Measurements from ENCODE around the gene MYLK. TPM values are rescaled to one million over a fixed set of nuclear protein-coding genes. Genes with fewer than 3 reads are reported as not detected.

MYLK gene
- total RNA-seq, 4 donors from 2014 or later, result 420 to 1,252 (median 768) TPM

GRCh38 chr3:123878807-123879206 lies 5.3 kb downstream of the MYLK start:
- Histone ChIP-seq H3K27ac (no peak overlapping the region), H3K9me3 (no peaks in the 10 kb centered on the region), H3K27me3 (no peaks in the 10 kb centered on the region), H3K4me3 (no peak overlapping the region), H3K36me3 (no peaks in the 10 kb centered on the region), H3K4me1 (no peaks in the 10 kb centered on the region)
- TF ChIP-seq POLR2A (IDR thresholded peaks at IDR 0.05) (no peak), CTCF (IDR thresholded peaks at IDR 0.05) (no peak)
- no peak for DNase-seq
- intact Hi-C loops (cut with DNase I; ENCODE audit: low total_unique reads), result no loop called here

- Histone ChIP-seq H3K4me3 (no peak overlapping the region), H3K36me3 (no peaks in the 10 kb centered on the region), H3K27me3 (no peaks in the 10 kb centered on the region), H3K27ac (no peak overlapping the region), H3K4me1 (no peaks in the 10 kb centered on the region), H3K9me3 (no peaks in the 10 kb centered on the region)
- intact Hi-C loops (cut with DNase I; ENCODE audit: low total_unique reads), result no loop called here
- DNase-seq, result no peak
- TF ChIP-seq CTCF (IDR thresholded peaks at IDR 0.05) (no peak), POLR2A (IDR thresholded peaks at IDR 0.05) (no peak)
Measured at GRCh38 chr3:123877965-123878364, 6.2 kb downstream of the MYLK start.

DNA sequence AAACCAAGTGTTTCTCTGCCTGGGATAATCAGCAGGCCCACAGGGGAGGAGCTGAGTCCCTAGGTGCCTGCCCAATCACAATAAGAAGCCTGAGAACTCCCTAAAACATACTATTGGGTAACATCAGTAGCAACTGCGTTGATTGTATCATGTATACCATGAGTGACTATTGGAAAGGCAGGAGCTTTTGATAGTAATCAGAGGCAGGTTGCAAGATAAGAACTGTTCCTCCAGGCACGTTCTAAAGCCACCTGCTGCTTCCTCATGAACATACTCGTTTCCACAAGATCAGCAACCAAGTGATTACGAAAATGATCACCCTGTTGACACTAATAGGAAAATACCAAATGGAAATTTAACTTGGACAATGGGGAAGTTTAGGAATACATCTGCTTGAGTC lies 6.7 kb downstream of the MYLK start:
- H3K4me3 ChIP-seq, result no peak overlapping the region
- no peaks in the 10 kb centered on the region for H3K27me3 ChIP-seq
- H3K9me3 ChIP-seq, result no peaks in the 10 kb centered on the region
- no peaks in the 10 kb centered on the region for H3K4me1 ChIP-seq
- intact Hi-C loops (cut with DNase I; ENCODE audit: low total_unique reads), result no loop called here
- no peak overlapping the region for H3K27ac ChIP-seq
- no peaks in the 10 kb centered on the region for H3K36me3 ChIP-seq
- TF ChIP-seq POLR2A (IDR thresholded peaks at IDR 0.05) (no peak), CTCF (IDR thresholded peaks at IDR 0.05) (no peak)
- no peak for DNase-seq

DNA sequence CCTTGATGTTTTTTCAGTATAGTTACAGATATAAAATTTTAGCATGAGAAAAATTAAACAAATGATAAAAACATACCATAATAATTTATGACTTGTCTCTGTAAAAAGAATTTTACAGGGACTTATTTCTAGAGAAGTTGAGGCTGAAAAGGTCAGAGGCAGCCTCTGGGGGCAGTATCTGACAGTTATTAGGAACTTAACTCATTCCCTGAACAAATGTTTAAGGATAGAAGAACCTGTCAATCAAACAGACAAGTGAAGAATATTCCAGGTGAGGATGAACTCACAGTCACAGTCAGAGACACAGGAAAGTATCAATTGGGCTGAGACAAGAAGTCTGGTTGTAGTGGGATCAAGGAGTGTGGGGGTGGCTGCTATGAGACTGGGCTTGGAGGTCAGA lies 7.3 kb downstream of the MYLK start:
- no peak for DNase-seq
- TF ChIP-seq CTCF (IDR thresholded peaks at IDR 0.05) (no peak), POLR2A (IDR thresholded peaks at IDR 0.05) (no peak)

DNA sequence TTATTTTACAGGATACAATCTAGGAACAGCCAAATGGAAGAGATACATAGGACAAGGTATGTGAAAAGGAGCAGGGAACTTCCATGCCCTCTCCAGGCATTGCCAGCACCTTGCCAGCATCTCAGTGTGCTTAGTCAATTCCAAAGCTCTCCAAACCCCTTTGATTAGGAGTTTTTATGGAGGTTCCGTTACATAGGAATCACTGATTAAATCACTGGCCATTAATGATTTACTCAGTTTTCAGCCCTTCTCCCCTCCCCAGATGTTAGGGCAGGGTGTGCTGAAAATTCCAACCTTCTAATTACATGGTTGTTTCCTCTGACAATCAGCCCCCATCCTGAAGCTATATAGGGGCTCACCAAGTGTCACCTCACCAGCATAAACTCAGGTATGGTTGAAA lies 11.5 kb downstream of the MYLK start:
- no peak overlapping the region for H3K4me3 ChIP-seq
- no peaks in the 10 kb centered on the region for H3K4me1 ChIP-seq

More for the DNA sequence above, 7.3 kb downstream of the MYLK start:
- Histone ChIP-seq H3K9me3 (no peaks in the 10 kb centered on the region), H3K27me3 (no peaks in the 10 kb centered on the region), H3K4me3 (no peak overlapping the region), H3K27ac (no peak overlapping the region), H3K36me3 (no peaks in the 10 kb centered on the region), H3K4me1 (no peaks in the 10 kb centered on the region)
- intact Hi-C loops (cut with DNase I; ENCODE audit: low total_unique reads), result no loop called here

More for the DNA sequence above, 11.5 kb downstream of the MYLK start:
- intact Hi-C loops (cut with DNase I; ENCODE audit: low total_unique reads), result no loop called here
- Histone ChIP-seq H3K9me3 (no peaks in the 10 kb centered on the region), H3K27ac (no peak overlapping the region), H3K27me3 (no peaks in the 10 kb centered on the region), H3K36me3 (no peaks in the 10 kb centered on the region)
- TF ChIP-seq POLR2A (IDR thresholded peaks at IDR 0.05), result no peak
- no peak for TF ChIP-seq CTCF (IDR thresholded peaks at IDR 0.05)
- DNase-seq, result no peak
